ENCODE data around the gene MORN3. TPM values are rescaled to one million over a fixed set of nuclear protein-coding genes. Genes with fewer than 3 reads are reported as not detected.

Gene MORN3
- total and polyA plus RNA-seq, 9 of the 15 experiments (the other 6 are each of a cell fraction or from before 2014, with no cell fraction given), result 0.09 to 0.27 (median 0.20) TPM

DNA sequence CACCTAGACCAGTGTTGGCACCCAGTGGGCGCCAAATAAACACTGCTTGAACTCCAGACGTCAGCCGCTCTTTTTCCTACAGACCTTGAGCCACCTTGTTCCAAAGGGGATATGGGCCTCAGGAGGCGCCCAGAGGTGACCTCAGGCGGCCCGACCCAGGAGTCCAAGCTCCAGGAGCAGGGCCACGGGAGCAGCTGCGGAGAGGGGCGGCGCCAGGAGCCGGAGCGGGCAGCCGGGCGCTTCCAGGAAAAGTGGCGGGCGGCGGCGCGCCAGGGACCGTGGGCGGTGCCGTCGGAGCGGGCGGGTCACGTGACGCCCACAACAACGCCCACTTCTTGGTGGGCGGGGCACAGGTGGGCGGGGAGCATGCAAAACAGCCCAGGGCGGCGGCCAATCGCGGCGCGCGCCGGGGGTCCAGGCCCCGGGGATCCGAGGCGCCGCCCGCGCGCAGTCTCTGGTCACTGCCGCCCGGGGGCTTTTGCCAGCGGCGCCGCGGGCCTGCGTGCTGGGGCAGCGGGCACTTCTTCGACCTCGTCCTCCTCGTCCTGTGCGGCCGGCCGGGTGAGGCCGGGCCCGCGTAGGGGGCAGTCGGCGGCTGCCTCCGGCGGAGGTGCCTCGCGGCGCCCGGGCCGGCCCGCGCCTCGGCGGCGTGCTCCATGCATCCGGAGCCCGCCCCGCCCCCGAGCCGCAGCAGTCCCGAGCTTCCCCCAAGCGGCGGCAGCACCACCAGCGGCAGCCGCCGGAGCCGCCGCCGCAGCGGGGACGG is 43.2 kb downstream of the MORN3 start, which contains the start of gene ORAI1 (continued):
- TF ChIP-seq, protein P1, sequence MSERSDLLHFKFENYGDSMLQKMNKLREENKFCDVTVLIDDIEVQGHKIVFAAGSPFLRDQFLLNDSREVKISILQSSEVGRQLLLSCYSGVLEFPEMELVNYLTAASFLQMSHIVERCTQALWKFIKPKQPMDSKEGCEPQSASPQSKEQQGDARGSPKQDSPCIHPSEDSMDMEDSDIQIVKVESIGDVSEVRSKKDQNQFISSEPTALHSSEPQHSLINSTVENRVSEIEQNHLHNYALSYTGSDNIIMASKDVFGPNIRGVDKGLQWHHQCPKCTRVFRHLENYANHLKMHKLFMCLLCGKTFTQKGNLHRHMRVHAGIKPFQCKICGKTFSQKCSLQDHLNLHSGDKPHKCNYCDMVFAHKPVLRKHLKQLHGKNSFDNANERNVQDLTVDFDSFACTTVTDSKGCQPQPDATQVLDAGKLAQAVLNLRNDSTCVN (CRISPR knock-in tag; IDR thresholded peaks at IDR 0.05), result peak; percentile 51; the same call in 1 of the 2 replicates
- TF ChIP-seq ETV5 (CRISPR knock-in tag; IDR thresholded peaks at IDR 0.05; ENCODE audit: low read depth) (peak; percentile 52; the same call in 1 of the 2 replicates), STAT5B (CRISPR knock-in tag; IDR thresholded peaks at IDR 0.05) (no peak), FOXJ3 (CRISPR knock-in tag; IDR thresholded peaks at IDR 0.05) (no peak), SIN3B (IDR thresholded peaks at IDR 0.05; ENCODE audit: low read depth) (peak; percentile 73), GATAD2A (IDR thresholded peaks at IDR 0.05) (peak; percentile 82; the same call in 1 of the 2 replicates), ZKSCAN8 (CRISPR knock-in tag; IDR thresholded peaks at IDR 0.05) (0 out of 2 replicates have a peak, but pooled peaks have one; percentile 23), NFRKB (IDR thresholded peaks at IDR 0.05; ENCODE audit: low read depth) (no peak), MTA2 (IDR thresholded peaks at IDR 0.05; ENCODE audit: low read depth) (no peak), NUFIP1 (IDR thresholded peaks at IDR 0.05; ENCODE audit: partially characterized antibody) (no peak), NFIC (IDR thresholded peaks at IDR 0.05) (0 out of 2 replicates have a peak, but pooled peaks have one; percentile 9), ZNF282 (CRISPR knock-in tag; IDR thresholded peaks at IDR 0.05) (no peak), SLC30A9 (CRISPR knock-in tag; IDR thresholded peaks at IDR 0.05) (no peak), JUN (IDR thresholded peaks at IDR 0.05; ENCODE audit: borderline replicate concordance, low read depth, low read length) (no peak), JUN (CRISPR knock-in tag; IDR thresholded peaks at IDR 0.05; ENCODE audit: borderline replicate concordance) (no peak), ZSCAN29 (IDR thresholded peaks at IDR 0.05) (no peak; the same call in 1 of the 2 replicates), NONO (IDR thresholded peaks at IDR 0.05; ENCODE audit: low read depth in 2 of 2, low read length in 1 of 2) (peak; percentile 77 to 92)
- TF ChIP-seq, protein P2, sequence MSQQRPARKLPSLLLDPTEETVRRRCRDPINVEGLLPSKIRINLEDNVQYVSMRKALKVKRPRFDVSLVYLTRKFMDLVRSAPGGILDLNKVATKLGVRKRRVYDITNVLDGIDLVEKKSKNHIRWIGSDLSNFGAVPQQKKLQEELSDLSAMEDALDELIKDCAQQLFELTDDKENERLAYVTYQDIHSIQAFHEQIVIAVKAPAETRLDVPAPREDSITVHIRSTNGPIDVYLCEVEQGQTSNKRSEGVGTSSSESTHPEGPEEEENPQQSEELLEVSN (IDR thresholded peaks at IDR 0.05; ENCODE audit: borderline replicate concordance in 1 of 2, extremely low read depth in 1 of 2, insufficient read depth in 1 of 2, insufficient read length in 1 of 2, low read depth in 1 of 2, low read length in 1 of 2, poor library complexity in 1 of 2, severe bottlenecking in 1 of 2), result peak; percentile 84 to 92
- TF ChIP-seq, protein P3, sequence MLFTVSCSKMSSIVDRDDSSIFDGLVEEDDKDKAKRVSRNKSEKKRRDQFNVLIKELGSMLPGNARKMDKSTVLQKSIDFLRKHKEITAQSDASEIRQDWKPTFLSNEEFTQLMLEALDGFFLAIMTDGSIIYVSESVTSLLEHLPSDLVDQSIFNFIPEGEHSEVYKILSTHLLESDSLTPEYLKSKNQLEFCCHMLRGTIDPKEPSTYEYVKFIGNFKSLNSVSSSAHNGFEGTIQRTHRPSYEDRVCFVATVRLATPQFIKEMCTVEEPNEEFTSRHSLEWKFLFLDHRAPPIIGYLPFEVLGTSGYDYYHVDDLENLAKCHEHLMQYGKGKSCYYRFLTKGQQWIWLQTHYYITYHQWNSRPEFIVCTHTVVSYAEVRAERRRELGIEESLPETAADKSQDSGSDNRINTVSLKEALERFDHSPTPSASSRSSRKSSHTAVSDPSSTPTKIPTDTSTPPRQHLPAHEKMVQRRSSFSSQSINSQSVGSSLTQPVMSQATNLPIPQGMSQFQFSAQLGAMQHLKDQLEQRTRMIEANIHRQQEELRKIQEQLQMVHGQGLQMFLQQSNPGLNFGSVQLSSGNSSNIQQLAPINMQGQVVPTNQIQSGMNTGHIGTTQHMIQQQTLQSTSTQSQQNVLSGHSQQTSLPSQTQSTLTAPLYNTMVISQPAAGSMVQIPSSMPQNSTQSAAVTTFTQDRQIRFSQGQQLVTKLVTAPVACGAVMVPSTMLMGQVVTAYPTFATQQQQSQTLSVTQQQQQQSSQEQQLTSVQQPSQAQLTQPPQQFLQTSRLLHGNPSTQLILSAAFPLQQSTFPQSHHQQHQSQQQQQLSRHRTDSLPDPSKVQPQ (CRISPR knock-in tag; IDR thresholded peaks at IDR 0.05; ENCODE audit: borderline replicate concordance), result no peak
